ENCODE results near the gene PKLR. TPM values are rescaled to one million over a fixed set of nuclear protein-coding genes. Genes with fewer than 3 reads are reported as not detected.

The PKLR gene
- total RNA-seq, 4 donors from 2014 or later: 0.18 TPM; not detected in 3

GRCh38 chr1:155327981-155328380, 26.7 kb upstream of the PKLR start:
- Histone ChIP-seq H3K9me3 (no peaks in the 10 kb centered on the region), H3K27ac (no peak overlapping the region), H3K36me3 (peaks cover 5 to 66% (median 26%) of the 10 kb centered on the region in 3 donors), H3K4me3 (no peak overlapping the region), H3K4me1 (peaks cover 10 to 30% (median 12%) of the 10 kb centered on the region in 3 donors), H3K27me3 (no peaks in the 10 kb centered on the region)
- intact Hi-C loops (cut with DNase I): loop anchor here (5.0 kb wide), 1 partner anchor 76 kb away; no protein-coding TSS in a partner anchor
- TF ChIP-seq POLR2A (IDR thresholded peaks at IDR 0.05): no peak
- no peak for TF ChIP-seq CTCF (IDR thresholded peaks at IDR 0.05)
- no peak for DNase-seq
- 83 to 86% methylated on average over 4 of the region's 4 CpGs for WGBS, 2 donors

- Histone ChIP-seq H3K4me3 (no peak overlapping the region), H3K36me3 (peaks cover 5 to 59% (median 26%) of the 10 kb centered on the region in 3 donors), H3K4me1 (peaks cover 21 to 43% (median 22%) of the 10 kb centered on the region in 3 donors), H3K27me3 (no peaks in the 10 kb centered on the region), H3K9me3 (no peaks in the 10 kb centered on the region), H3K27ac (peak overlapping the region in 2 of 4 donors; percentile 17 to 96)
- DNase-seq: no peak
- TF ChIP-seq CTCF (IDR thresholded peaks at IDR 0.05) (no peak), POLR2A (IDR thresholded peaks at IDR 0.05) (no peak)
- WGBS, 2 donors: 80% methylated on average over 1 of the region's 7 CpGs; no CpG with 5 or more reads in 1 of the 2 donors
- intact Hi-C loops (cut with DNase I): loop anchor here (5.0 kb wide), 1 partner anchor 74 kb away; no protein-coding TSS in a partner anchor
Measured at GRCh38 chr1:155326631-155327037, 25.4 kb upstream of the PKLR start.

GRCh38 chr1:155326020-155326526, 24.8 kb upstream of the PKLR start:
- Histone ChIP-seq H3K27me3 (no peaks in the 10 kb centered on the region), H3K9me3 (no peaks in the 10 kb centered on the region), H3K4me3 (no peak overlapping the region), H3K4me1 (peaks cover 26 to 49% (median 27%) of the 10 kb centered on the region in 3 donors), H3K27ac (peak overlapping the region in 3 of 4 donors; percentile 96 to 99 (median 98)), H3K36me3 (peaks cover 5 to 53% (median 23%) of the 10 kb centered on the region in 3 donors)
- no peak for TF ChIP-seq CTCF (IDR thresholded peaks at IDR 0.05)
- no peak for TF ChIP-seq POLR2A (IDR thresholded peaks at IDR 0.05)
- WGBS, 2 donors: 77 to 80% methylated on average over 6 of the region's 6 CpGs
- intact Hi-C loops (cut with DNase I): loop anchor here (5.0 kb wide), 1 partner anchor 74 kb away; no protein-coding TSS in a partner anchor
- no peak for DNase-seq

- H3K4me1 ChIP-seq: peaks cover 29 to 54% (median 30%) of the 10 kb centered on the region in 3 donors
- 23 to 33% methylated on average over 1 to 3 of the region's 6 CpGs for WGBS, 2 donors
- TF ChIP-seq POLR2A (IDR thresholded peaks at IDR 0.05): no peak
- no peak for TF ChIP-seq CTCF (IDR thresholded peaks at IDR 0.05)
- H3K9me3 ChIP-seq: no peaks in the 10 kb centered on the region
- H3K4me3 ChIP-seq: peak overlapping the region; percentile 61 to 95 (median 80)
- H3K27me3 ChIP-seq: no peaks in the 10 kb centered on the region
- intact Hi-C loops (cut with DNase I): loop anchor here (5.0 kb wide), 1 partner anchor 73 kb away; no protein-coding TSS in a partner anchor
- H3K36me3 ChIP-seq: peaks cover 5 to 48% (median 18%) of the 10 kb centered on the region in 3 donors
- DNase-seq: no peak
- H3K27ac ChIP-seq: peak overlapping the region; percentile 96 to 99 (median 98)
Measured at GRCh38 chr1:155325603-155325893, 24.3 kb upstream of the PKLR start.

GRCh38 chr1:155324717-155325602, 23.7 kb upstream of the PKLR start:
- H3K4me1 ChIP-seq: peaks cover 35 to 56% (median 35%) of the 10 kb centered on the region in 3 donors
- peak overlapping the region; percentile 96 to 99 (median 98) for H3K27ac ChIP-seq
- peak in 5 of 6 experiments; percentile 27 to 61 (median 36) for TF ChIP-seq CTCF (IDR thresholded peaks at IDR 0.05)
- TF ChIP-seq POLR2A (IDR thresholded peaks at IDR 0.05): no peak
- H3K27me3 ChIP-seq: no peaks in the 10 kb centered on the region
- H3K36me3 ChIP-seq: peaks cover 0 to 42% (median 12%) of the 10 kb centered on the region in 3 donors
- no peak for DNase-seq
- no peaks in the 10 kb centered on the region for H3K9me3 ChIP-seq
- WGBS, 2 donors: 4 to 12% methylated on average over 15 to 38 of the region's 59 CpGs
- intact Hi-C loops (cut with DNase I): loop anchor here (5.0 kb wide), 1 partner anchor 73 kb away; no protein-coding TSS in a partner anchor
- H3K4me3 ChIP-seq: peak overlapping the region; percentile 61 to 95 (median 80)

All from esophagus squamous epithelium (tissue), 5 donors.